Heart right ventricle (tissue), 16 donors: ENCODE measurements around the gene SMIM35. TPM values are rescaled to one million over a fixed set of nuclear protein-coding genes. Genes with fewer than 3 reads are reported as not detected.

ENCODE experiments used
- ATAC-seq, 8 donors: fragments of 200-7000 bp; cut with Tn5 transposase; one replicate each; pipeline ENCODE4 v1.9.1; 2020; ENCODE audit warnings: mild to moderate bottlenecking in 8 of 8, moderate library complexity in 8 of 8, moderate number of reproducible peaks in 1 of 8
- DNase-seq, 2 donors: peaks; one replicate each; pipeline ENCODE4 v3.0.0-alpha.2; 2020
- H3K27ac ChIP-seq, 10 donors: fragments of 200-600 bp; sonication (generic) in 2 of 10; one replicate each; pipeline versions ENCODE4 v1.5.0 to v1.8.0; 2020 to 2022; ENCODE audit warnings: mild to moderate bottlenecking in 3 of 10
- H3K27me3 ChIP-seq, 7 donors: fragments of 200-600 bp; one replicate each; pipeline ENCODE4 v1.8.0; 2021 to 2022; ENCODE audit warnings: mild to moderate bottlenecking in 2 of 7
- H3K36me3 ChIP-seq, 9 donors: fragments of 200-600 bp; sonication (generic) in 1 of 9; one replicate each; pipeline versions ENCODE4 v1.5.0 to v1.8.0; 2020 to 2022; ENCODE audit warnings: mild to moderate bottlenecking in 2 of 9
- H3K4me1 ChIP-seq, 9 donors: fragments of 200-600 bp; sonication (generic) in 1 of 9; one replicate each; pipeline versions ENCODE4 v1.5.0 to v1.8.0; 2020 to 2022; ENCODE audit warnings: mild to moderate bottlenecking in 4 of 9
- H3K4me3 ChIP-seq, 10 donors: fragments of 200-600 bp; sonication (generic) in 2 of 10; one replicate each; pipeline versions ENCODE4 v1.5.0 to v1.8.0; 2020 to 2022; ENCODE audit warnings: mild to moderate bottlenecking in 7 of 10, moderate library complexity in 2 of 10
- H3K9me3 ChIP-seq, 11 donors: fragments of 200-600 bp in 10 of 11; sonication (generic) in 2 of 11; one replicate each; pipeline versions ENCODE4 v1.5.0 to v1.8.0; 2013 to 2022; ENCODE audit warnings: mild to moderate bottlenecking in 2 of 11, control low read depth in 1 of 11, moderate library complexity in 1 of 11
- CTCF ChIP-seq, 9 donors: fragments of 200-600 bp; sonication (generic) in 2 of 9; IDR thresholded peaks; one replicate each; pipeline versions ENCODE4 v1.5.0 to v1.8.0; 2021 to 2022; ENCODE audit warnings: antibody characterized with exemption in 9 of 9, mild to moderate bottlenecking in 5 of 9, moderate library complexity in 1 of 9
- WGBS, 2 donors: extraction: QIAGEN DNeasy Blood & Tissue Kit; methylation state at CpG; one replicate each; pipeline ENCODE4 v1.1.7; 2013; ENCODE audit warnings: inconsistent platforms in 1 of 2; 5-methylcytosine and 5-hydroxymethylcytosine counted together
- intact Hi-C, 10 donors: fragments of 100-400 bp; cut with DNase I; formaldehyde crosslinking; loops; one replicate each; pipeline versions ENCODE4 v1.11.1 to v1.14.2; 2022
- polyA plus RNA-seq, 2 donors: library from polyadenylated mRNA; stranded (reverse); fragments of 200-250 nt; gene quantifications; one replicate each; pipeline ENCODE4 v1.2.3, GENCODE V29; 2013
- total RNA-seq, 10 donors: library from RNA; stranded (reverse); fragmentation: NEBNext Ultra II Directional in 3 of 10; extraction: Animal tissue kit (Norgen Biotek cat#: 25700) in 3 of 10; gene quantifications; one replicate each; pipeline versions ENCODE4 v1.2.1 to v1.2.4, GENCODE V29; 2021 to 2023
- donor health status: Arrhythmogenic right ventricular cardiomyopathy.
- donor health status: ischemic (EF 13 %, LVEDD 7.1; RV severe dilation, severe dysfunction).
- donor health status: healthy with polysubstance abuse.
- donor health status: DM: no; HTN: yes; CAD: no.
- donor health status: DM: no; HTN: no; CAD: no.
- donor health status: ischemic (EF 25% LVEDD 6.9; RV normal size, moderate dysfunction).
- donor health status: ischemic (EF 25% LVEDD 5.7; RV mildly dilated, moderate dysfunction).
- donor health status: healthy.
- donor health status: DM: yes; HTN: yes; CAD: no.
- donor health status: Ischemic cardiomyopathy.
- donor health status: ischemic (EF 35%, LVEDD 5.7; RV mildly dilated, moderate dysfunction).
- donor health status: nonischemic (EF 11% LVEDD 7.7; RV severe dilation, severe dysfunction).
- donor health status: DM: yes; HTN: yes; CAD: no.
- donor health status: PGD.
- donor health status: ischemic (EF 29% LVEDD 5.4; RV normal size, mild dysfunction).
- donor health status: nonischemic (EF 23%, LVEDD 6.1; RV moderate dilation, normal function).

The SMIM35 gene
- total and polyA plus RNA-seq, 12 donors, result not detected

- no peak for TF ChIP-seq CTCF (IDR thresholded peaks at IDR 0.05)
These were observed 7.3 kb downstream of the SMIM35 start for GRCh38 chr11:118079491-118079890.

GRCh38 chr11:118078911-118079411 lies 7.8 kb downstream of the SMIM35 start:
- Histone ChIP-seq H3K4me1 (peaks cover 0 to 19% (median 11%) of the 10 kb centered on the region in 9 donors), H3K27ac (no peak overlapping the region), H3K36me3 (no peaks in the 10 kb centered on the region), H3K27me3 (no peaks in the 10 kb centered on the region), H3K9me3 (no peaks in the 10 kb centered on the region), H3K4me3 (no peak overlapping the region)
- intact Hi-C loops, result no loop called here
- 88 to 94% methylated on average over 5 of the region's 5 CpGs for WGBS, 2 donors
- TF ChIP-seq CTCF (IDR thresholded peaks at IDR 0.05), result no peak
- peak in 1 of 8 donors; percentile 14 for ATAC-seq
- DNase-seq, result no peak

More at GRCh38 chr11:118079491-118079890, 7.3 kb downstream of the SMIM35 start:
- Histone ChIP-seq H3K4me3 (no peak overlapping the region), H3K27me3 (no peaks in the 10 kb centered on the region), H3K4me1 (peaks cover 0 to 24% (median 16%) of the 10 kb centered on the region in 9 donors), H3K9me3 (no peaks in the 10 kb centered on the region), H3K27ac (no peak overlapping the region), H3K36me3 (no peaks in the 10 kb centered on the region)
- intact Hi-C loops, result no loop called here
- DNase-seq (no peak), ATAC-seq (no peak)
- WGBS, 2 donors, result 74 to 76% methylated on average over 10 of the region's 10 CpGs

GRCh38 chr11:118076754-118077281 lies 9.9 kb downstream of the SMIM35 start, which contains the start of gene TMPRSS4:
Gene TMPRSS4 (plus strand): TSS chr11:118077078. CDS start chr11:118077303, 225 bp downstream.
- WGBS, 2 donors, result 93 to 94% methylated on average over 7 of the region's 7 CpGs
- peak in 1 of 8 donors; percentile 11 for ATAC-seq

GRCh38 chr11:118074785-118075184 lies 12.0 kb downstream of the SMIM35 start:
- DNase-seq (no peak), ATAC-seq (no peak)
- H3K4me3 ChIP-seq, result no peak overlapping the region
- H3K9me3 ChIP-seq, result no peaks in the 10 kb centered on the region
- intact Hi-C loops, result no loop called here
- 74 to 80% methylated on average over 2 of the region's 2 CpGs for WGBS, 2 donors
- no peak for TF ChIP-seq CTCF (IDR thresholded peaks at IDR 0.05)
- no peaks in the 10 kb centered on the region for H3K4me1 ChIP-seq
- no peak overlapping the region for H3K27ac ChIP-seq
- H3K27me3 ChIP-seq, result no peaks in the 10 kb centered on the region
- H3K36me3 ChIP-seq, result no peaks in the 10 kb centered on the region

More at GRCh38 chr11:118076754-118077281, 9.9 kb downstream of the SMIM35 start, which contains the start of gene TMPRSS4:
- no peak for DNase-seq
- intact Hi-C loops, result no loop called here
- H3K36me3 ChIP-seq, result no peaks in the 10 kb centered on the region
- H3K9me3 ChIP-seq, result no peaks in the 10 kb centered on the region
- H3K27me3 ChIP-seq, result no peaks in the 10 kb centered on the region
- TF ChIP-seq CTCF (IDR thresholded peaks at IDR 0.05), result no peak
- no peak within 1 kb of the TSS for H3K4me3 ChIP-seq
- no peak within 1 kb of the TSS for H3K27ac ChIP-seq
- H3K4me1 ChIP-seq, result no peaks in the 10 kb centered on the region
